HepG2 (cell line): ENCODE data around the gene SLAMF8. TPM values are rescaled to one million over a fixed set of nuclear protein-coding genes. Genes with fewer than 3 reads are reported as not detected.

Experiments used
- ATAC-seq: fragments of 200-7000 bp; cut with Tn5 transposase; 3 replicates; pipeline ENCODE4 v1.9.1; 2020; ENCODE audit warnings: mild to moderate bottlenecking, moderate library complexity
- BruUV-seq: library from RNA; stranded (reverse); fragments of 400-500 nt; replicated peaks from 2 replicates; lab custom pipeline; 2021; lab: Mats Ljungman, UMichigan
- CTCF ChIA-PET: fragments of 300-600 bp; formaldehyde crosslinking; extraction: SDS; loops from one replicate; lab custom pipeline; 2021; ENCODE audit warnings: low total read pairs, inconsistent platforms, low intra/inter-chr PET ratio; lab: Yijun Ruan, JAX
- POLR2A ChIA-PET: fragments of 350-600 bp; sonication (Branson Sonifier 250); formaldehyde crosslinking; loops from one replicate; lab custom pipeline; 2020; ENCODE audit warnings: antibody characterized with exemption, inconsistent platforms; lab: Yijun Ruan, JAX
- DNase-seq: peaks from one replicate; pipeline ENCODE4 v3.0.0-alpha.2; 2015; ENCODE audit warnings: low spot score
- FAIRE-seq: peaks from 3 replicates; lab custom pipeline; 2011; peaks lifted over from hg19 to GRCh38; lab: Jason Lieb, UNC
- H2AFZ ChIP-seq: one replicate; pipeline ENCODE4 v1.6.1; 2011; ENCODE audit warnings: low read length, inconsistent platforms
- H3K27ac ChIP-seq: fragments of 300-600 bp; 3 replicates; pipeline ENCODE4 v1.8.0; 2011; ENCODE audit warnings: mixed run types, mild to moderate bottlenecking, mixed read lengths, low read length, inconsistent platforms; ENCODE audit not compliant: insufficient read depth; ENCODE audit errors: extremely low read length
- H3K27me3 ChIP-seq, 2 experiments: fragments of 200-600 bp in 1 of 2; 2 replicates in 1 of 2; 3 replicates in 1 of 2; pipeline versions ENCODE4 v1.6.0 to v1.8.0; 2011; ENCODE audit warnings: low read length in 2 of 2, mild to moderate bottlenecking in 2 of 2, moderate library complexity in 2 of 2, inconsistent platforms in 1 of 2; ENCODE audit not compliant: insufficient read depth in 2 of 2, control insufficient read depth in 1 of 2
- H3K36me3 ChIP-seq, 2 experiments: fragments of 200-600 bp in 1 of 2; replicated peaks in 1 of 2; 2 replicates in 1 of 2; 3 replicates in 1 of 2; pipeline versions ENCODE4 v1.5.1 to v1.8.0; 2011; ENCODE audit warnings: low read length in 2 of 2, inconsistent platforms in 1 of 2; ENCODE audit not compliant: insufficient read depth in 2 of 2, control insufficient read depth in 1 of 2
- H3K4me1 ChIP-seq: 2 replicates; pipeline ENCODE4 v1.5.1; 2012; ENCODE audit warnings: low read length, inconsistent platforms; ENCODE audit not compliant: insufficient read depth
- H3K4me2 ChIP-seq: 2 replicates; pipeline ENCODE4 v1.6.0; 2011; ENCODE audit warnings: low read depth, low read length, inconsistent platforms
- H3K4me3 ChIP-seq, 3 experiments: fragments of 200-600 bp in 1 of 3; sonication (generic), shearing (Covaris generic) in 1 of 3; replicated peaks in 1 of 3; 2 replicates each; pipeline ENCODE4 v1.5.1; 2011 to 2016; ENCODE audit warnings: low read length in 3 of 3, inconsistent platforms in 2 of 3, low read depth in 2 of 3, mild to moderate bottlenecking in 2 of 3, control low read depth in 1 of 3, mixed read lengths in 1 of 3; ENCODE audit not compliant: insufficient read depth in 1 of 3
- H3K79me2 ChIP-seq: one replicate; pipeline ENCODE4 v1.6.1; 2011; ENCODE audit warnings: low read length, inconsistent platforms; ENCODE audit not compliant: insufficient read depth
- H3K9ac ChIP-seq: 2 replicates; pipeline ENCODE4 v1.6.0; 2011; ENCODE audit warnings: mild to moderate bottlenecking, low read depth, low read length, inconsistent platforms; ENCODE audit not compliant: insufficient read depth
- H3K9me3 ChIP-seq: 2 replicates; pipeline ENCODE4 v1.5.1; 2012; ENCODE audit warnings: mild to moderate bottlenecking, low read length
- H4K20me1 ChIP-seq: 2 replicates; pipeline ENCODE4 v1.6.0; 2011; ENCODE audit warnings: inconsistent platforms, mild to moderate bottlenecking, low read length, moderate library complexity; ENCODE audit not compliant: insufficient read depth
- EHMT2 ChIP-seq: fragments of 200-600 bp; sonication (generic); IDR thresholded peaks from 2 replicates; pipeline ENCODE4 v1.7.0; 2017; ENCODE audit warnings: antibody characterized with exemption, low read depth, low read length, borderline replicate concordance
- NFIB ChIP-seq: sonication (generic); formaldehyde crosslinking; IDR thresholded peaks from 2 replicates; pipeline ENCODE4 v1.9.0; 2021; ENCODE audit warnings: missing genetic modification reagents, mild to moderate bottlenecking, borderline replicate concordance
- ZNF12 ChIP-seq: sonication (generic); formaldehyde crosslinking; IDR thresholded peaks from 2 replicates; pipeline ENCODE4 v1.5.0; 2020; ENCODE audit warnings: missing genetic modification reagents
- ZNF225 ChIP-seq: sonication (generic); formaldehyde crosslinking; IDR thresholded peaks from 2 replicates; pipeline ENCODE4 v1.4.0; 2020; ENCODE audit warnings: mild to moderate bottlenecking, missing genetic modification reagents
- ZNF34 ChIP-seq: sonication (generic); formaldehyde crosslinking; IDR thresholded peaks from 2 replicates; pipeline ENCODE4 v1.4.0; 2020; ENCODE audit warnings: mild to moderate bottlenecking, missing genetic modification reagents, borderline replicate concordance
- ZNF709 ChIP-seq: sonication (generic); formaldehyde crosslinking; IDR thresholded peaks from 2 replicates; pipeline ENCODE4 v1.5.0; 2020; ENCODE audit warnings: mild to moderate bottlenecking, missing genetic modification reagents
- ZNF740 ChIP-seq: sonication (generic); formaldehyde crosslinking; IDR thresholded peaks from 2 replicates; pipeline ENCODE4 v1.4.0; 2020; ENCODE audit warnings: missing genetic modification reagents
- WGBS: methylation state at CpG from one replicate; pipeline ENCODE4 v1.1.6; 2017; ENCODE audit warnings: low lambda C conversion rate; 5-methylcytosine and 5-hydroxymethylcytosine counted together
- in situ Hi-C: cut with HindIII; loops from 2 replicates; pipeline ENCODE4 v1.10.0; 2017; ENCODE audit warnings: low pct_unique_long_range_greater_than_20kb; ENCODE audit not compliant: extremely low pct_ligation_motif_present
- intact Hi-C: fragments of 100-400 bp; cut with micrococcal nuclease; formaldehyde crosslinking; loops from one replicate; pipeline ENCODE4 v1.10.0; 2022; ENCODE audit not compliant: unreplicated experiment
- polyA plus RNA-seq, 8 experiments: library from polyadenylated mRNA; depleted of rRNA in 3 of 8; stranded (reverse) in 7 of 8; unstranded in 1 of 8; fragments of >200 nt; fragmentation: Illumina TruSeq in 4 of 8; extraction: Trizol in 4 of 8; gene quantifications; 2 replicates each; pipeline versions ENCODE4 v1.2.1 to v1.2.3, GENCODE V29; 2011 to 2016; ENCODE audit warnings: low read depth in 4 of 8, missing spikeins in 1 of 8, mixed read lengths in 1 of 8; ENCODE audit not compliant: insufficient read depth in 1 of 8
- total RNA-seq, 5 experiments: library from RNA; depleted of rRNA; stranded (reverse); fragments of >200 nt; fragmentation: Illumina TruSeq; extraction: Trizol; gene quantifications; 2 replicates each; pipeline ENCODE4 v1.2.3, GENCODE V29; 2016; ENCODE audit warnings: low read depth in 1 of 5

Gene SLAMF8
- total and polyA plus RNA-seq, 2 of the 13 experiments (the other 11 are each of a cell fraction or from before 2014, with no cell fraction given): not detected

- CTCF ChIA-PET: no interaction called here
Observed at GRCh38 chr1:159849626-159850366, 23.1 kb downstream of the SLAMF8 start.

GRCh38 chr1:159851407-159851806 lies 24.7 kb downstream of the SLAMF8 start:
- ChIA-PET CTCF (no interaction called here), POLR2A (no interaction called here)
- H3K4me2 ChIP-seq: no peak overlapping the region
- 0% methylated on average over 1 of the region's 1 CpG for WGBS
- FAIRE-seq: no peak
- BruUV-seq: no TSS peak
- H3K27me3 ChIP-seq: peaks cover 2 to 25% of the 10 kb centered on the region in 2 experiments; a peak in 4 of 5 replicates
- H3K36me3 ChIP-seq: no peaks in the 10 kb centered on the region
- ATAC-seq: no peak
- H3K4me3 ChIP-seq: no peak overlapping the region
- no peak overlapping the region for H3K9ac ChIP-seq
- H3K9me3 ChIP-seq: no peaks in the 10 kb centered on the region
- no peak overlapping the region for H2AFZ ChIP-seq
- in situ Hi-C loops (no loop called here), intact Hi-C loops (no loop called here)
- H3K79me2 ChIP-seq: no peaks in the 10 kb centered on the region
- H4K20me1 ChIP-seq: no peaks in the 10 kb centered on the region
- no peaks in the 10 kb centered on the region for H3K4me1 ChIP-seq
- H3K27ac ChIP-seq: no peak overlapping the region
- no peak for DNase-seq
- no peak for TF ChIP-seq NFIB (CRISPR knock-in tag)
- TF ChIP-seq ZNF225: no peak

More at GRCh38 chr1:159849626-159850366, 23.1 kb downstream of the SLAMF8 start:
- no peaks in the 10 kb centered on the region for H3K79me2 ChIP-seq
- no peaks in the 10 kb centered on the region for H3K9me3 ChIP-seq
- FAIRE-seq (no peak), DNase-seq (no peak), ATAC-seq (no peak)
- H3K4me3 ChIP-seq: no peak overlapping the region
- H2AFZ ChIP-seq: no peak overlapping the region
- H3K9ac ChIP-seq: no peak overlapping the region
- H3K27me3 ChIP-seq: peaks cover 2 to 19% of the 10 kb centered on the region in 2 experiments; a peak in 2 of 5 replicates
- POLR2A ChIA-PET: no interaction called here
- TF ChIP-seq EHMT2: no peak
- TF ChIP-seq ZNF709: no peak
- TF ChIP-seq ZNF34 (CRISPR knock-in tag): no peak
- no peak for TF ChIP-seq ZNF12
- no peak for TF ChIP-seq ZNF740 (CRISPR knock-in tag)
- 0% methylated on average over 2 of the region's 2 CpGs for WGBS
- in situ Hi-C loops: no loop called here
- H3K27ac ChIP-seq: no peak overlapping the region
- BruUV-seq: no TSS peak
- intact Hi-C loops: no loop called here
- H3K4me2 ChIP-seq: no peak overlapping the region
- peaks cover 8% of the 10 kb centered on the region; the same call in 1 of the 2 replicates for H3K4me1 ChIP-seq
- H4K20me1 ChIP-seq: no peaks in the 10 kb centered on the region
- no peaks in the 10 kb centered on the region for H3K36me3 ChIP-seq
